Right forelimb (tissue), 1 donor: ENCODE results near the gene WDR36.

ENCODE experiments used
- DNase-seq: peaks from one replicate; pipeline ENCODE4 v3.0.0-alpha.2; 2018

WDR36 gene

DNA sequence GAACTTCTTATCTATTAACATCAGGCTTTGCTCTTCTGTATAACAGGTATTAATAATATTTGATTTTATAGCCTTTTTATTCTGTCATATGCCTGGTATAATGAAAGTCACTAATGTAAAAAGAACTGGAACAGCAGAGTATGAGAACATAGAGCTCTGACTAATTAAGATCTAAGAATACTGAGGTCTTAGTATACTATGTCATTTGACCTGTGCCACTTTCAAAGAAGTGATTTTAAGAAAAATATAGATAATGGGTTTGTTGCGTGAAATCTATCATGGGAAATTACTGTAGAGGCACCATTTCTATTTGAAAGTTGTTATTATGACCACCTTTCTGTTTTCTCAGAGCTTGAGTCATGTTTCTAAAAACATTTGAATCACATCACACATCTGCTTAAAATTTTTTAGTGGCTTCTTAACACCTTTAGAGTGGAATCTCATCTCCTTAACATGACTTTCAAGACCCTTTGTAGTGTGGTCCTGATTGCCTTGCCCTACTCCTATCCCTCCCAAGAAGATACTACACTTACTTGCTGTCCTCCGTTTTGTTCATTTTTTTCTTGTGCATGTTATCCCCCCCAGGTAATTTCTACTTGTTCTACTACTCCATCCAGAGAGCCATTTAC, 14.3 kb downstream of the WDR36 start:
- no peak for DNase-seq

DNA sequence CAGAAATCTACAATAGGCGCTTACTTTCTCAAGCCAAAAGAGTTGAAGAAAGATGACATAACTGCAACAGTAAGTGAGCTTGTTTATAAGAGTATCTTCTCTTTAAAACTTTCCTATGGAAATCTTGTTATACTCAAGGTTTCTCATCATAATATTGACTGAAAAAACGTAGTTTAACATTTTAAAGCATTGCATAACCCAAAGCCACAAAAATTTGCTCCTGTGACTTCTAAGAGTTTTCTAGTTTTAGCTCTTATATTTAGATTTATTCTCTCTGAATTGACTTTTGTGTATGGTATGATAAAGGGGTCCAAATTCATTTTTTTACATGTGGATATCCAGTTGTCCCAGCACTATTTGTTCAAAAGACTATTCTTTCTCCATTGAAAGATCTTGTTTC, 15.2 kb downstream of the WDR36 start:
- no peak for DNase-seq

DNA sequence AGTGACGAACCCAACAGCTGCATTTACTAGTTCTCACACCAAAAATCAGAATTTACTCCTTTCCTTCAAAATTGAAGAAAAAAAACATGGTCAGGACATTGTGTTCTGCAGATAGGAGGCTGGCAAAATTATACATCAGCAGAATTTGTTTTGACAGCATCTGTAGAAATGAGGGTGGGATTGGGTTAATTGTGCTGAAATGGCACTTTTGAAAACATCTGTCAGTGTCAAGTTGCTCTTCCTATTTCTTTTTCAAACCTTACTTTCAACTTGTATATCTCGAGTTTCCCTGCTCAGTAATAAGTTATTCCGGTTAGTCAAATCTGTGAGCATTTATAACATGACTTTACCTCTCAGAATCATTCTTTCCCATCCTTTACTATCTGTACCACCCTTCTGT, 19.8 kb downstream of the WDR36 start:
- DNase-seq = no peak

DNA sequence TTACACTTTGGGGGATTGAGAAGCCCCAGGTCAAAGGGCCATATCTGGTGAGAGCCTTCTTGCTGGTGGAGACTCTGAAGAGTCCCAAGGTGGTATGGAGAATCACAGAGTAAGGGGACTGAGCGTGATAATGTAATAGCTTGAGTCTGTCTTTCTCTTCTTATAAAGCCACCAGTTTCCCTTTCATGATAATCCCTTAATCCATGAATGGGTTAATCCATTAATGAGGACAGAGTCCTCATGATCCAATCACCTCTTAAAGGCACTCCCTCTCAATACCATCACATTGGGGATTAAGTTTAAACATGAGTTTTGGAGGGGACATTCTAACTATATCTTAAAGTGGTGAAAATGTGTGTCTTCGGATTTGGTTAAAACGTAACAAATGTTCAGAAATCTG, 21.5 kb downstream of the WDR36 start:
- DNase-seq = no peak

DNA sequence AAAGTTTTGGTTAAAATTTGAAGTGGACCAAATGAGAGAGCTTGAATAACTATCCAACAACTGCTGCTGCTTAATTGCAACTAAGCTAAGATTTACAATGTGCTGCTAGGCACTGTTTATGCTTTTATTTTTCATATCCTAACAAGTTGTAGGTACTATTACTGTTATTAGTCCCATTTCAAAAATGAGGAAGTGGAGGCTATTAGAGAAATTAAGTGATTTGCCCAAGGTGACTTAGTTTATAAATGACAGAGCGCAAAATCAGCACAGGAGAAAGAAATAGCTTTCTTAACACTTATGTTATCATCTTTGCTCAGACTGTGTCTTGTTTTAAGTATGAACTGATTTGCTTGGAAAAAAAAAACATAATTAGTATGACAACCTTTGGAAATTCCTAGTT, 23.1 kb downstream of the WDR36 start:
- no peak for DNase-seq

DNA sequence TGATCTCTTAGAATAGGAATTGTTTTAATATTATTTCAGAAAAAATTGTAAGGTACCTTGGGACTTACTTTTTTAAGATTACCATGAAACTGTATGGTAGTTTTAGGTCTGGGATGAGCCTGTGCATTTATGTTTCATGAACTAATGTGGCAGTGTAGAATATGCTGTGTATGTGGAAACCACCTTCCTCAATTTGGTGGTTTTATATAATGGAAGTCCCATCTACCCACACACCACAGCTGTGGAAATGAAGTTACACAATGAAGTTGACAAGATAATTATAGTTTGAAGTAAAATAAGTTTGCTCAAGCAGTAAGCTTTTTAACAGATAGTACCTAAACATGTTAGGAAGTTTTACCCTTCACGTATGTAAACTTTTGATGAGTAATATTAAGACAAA, 24.4 kb downstream of the WDR36 start:
- no peak for DNase-seq

DNA sequence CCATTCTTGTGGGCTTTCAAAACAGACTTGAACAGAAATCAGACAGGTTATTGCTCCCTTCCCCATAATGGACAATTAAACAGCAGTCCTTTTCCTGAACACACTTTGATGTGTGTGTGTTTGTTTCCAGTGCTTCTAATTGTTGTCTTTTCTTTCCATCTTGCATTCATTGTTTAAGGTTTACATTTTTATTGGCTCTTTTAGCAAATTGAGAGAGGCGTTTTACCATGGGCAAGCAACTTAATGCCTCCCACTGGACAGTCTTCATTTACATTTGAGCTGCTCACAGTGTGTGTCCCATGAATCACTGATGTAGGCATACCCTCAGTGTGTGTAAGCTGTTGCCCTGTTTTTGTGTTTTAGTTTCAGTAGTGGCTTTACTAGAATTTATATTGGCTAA, 25.0 kb downstream of the WDR36 start:
- no peak for DNase-seq

DNA sequence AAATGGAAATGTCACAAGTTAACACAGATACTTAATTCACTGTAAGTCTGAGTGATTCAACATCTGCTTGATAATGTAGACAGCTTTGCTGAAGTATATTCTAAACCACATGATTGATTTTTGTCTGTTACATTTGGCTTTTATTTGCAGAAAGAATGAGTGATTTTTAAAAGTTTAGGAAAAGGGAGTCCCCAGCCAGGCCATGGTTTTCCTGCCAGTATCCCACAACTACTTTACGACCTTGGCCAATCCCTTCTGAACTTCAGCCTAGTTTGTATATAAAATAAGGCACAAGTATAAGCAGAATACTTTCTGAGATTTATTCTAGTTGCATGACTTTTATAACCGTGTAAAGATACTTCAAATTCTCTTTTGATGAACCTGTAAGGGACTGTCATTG, 27.1 kb downstream of the WDR36 start:
- no peak for DNase-seq

DNA sequence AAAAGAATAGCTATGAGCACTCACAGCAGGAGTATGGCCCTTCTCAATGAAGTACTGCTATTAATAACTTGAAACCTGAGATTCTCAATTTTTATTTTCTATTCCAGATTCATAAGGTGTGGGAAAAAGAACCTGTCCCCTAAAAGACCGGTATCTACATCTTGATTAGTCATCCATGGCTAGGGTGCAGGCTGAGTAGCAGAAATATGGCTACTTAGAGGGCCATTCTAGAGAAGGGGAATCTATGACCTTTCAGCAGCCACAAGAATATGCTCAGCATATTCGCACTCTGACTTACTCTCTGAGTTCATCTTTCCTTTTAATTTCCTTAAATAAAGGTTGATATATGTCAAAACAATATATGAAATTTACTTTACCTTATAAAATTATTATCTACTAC, 27.7 kb downstream of the WDR36 start:
- DNase-seq = no peak

DNA sequence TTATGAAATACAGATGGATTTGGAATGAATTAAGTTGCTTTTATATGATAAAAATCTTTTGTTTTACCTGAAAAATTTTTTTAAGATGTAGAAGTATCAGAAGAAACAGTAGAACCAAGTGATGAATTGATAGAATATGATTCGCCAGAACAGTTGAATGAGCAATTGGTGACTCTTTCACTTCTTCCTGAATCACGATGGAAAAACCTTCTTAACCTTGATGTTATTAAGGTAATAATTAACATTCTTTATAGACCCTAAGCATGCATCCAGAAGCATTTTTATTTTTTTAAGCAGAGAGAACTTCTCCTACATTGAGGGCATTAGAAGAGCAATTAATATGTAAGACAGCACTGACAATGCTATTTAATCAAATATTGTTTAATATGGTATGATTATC, 28.8 kb downstream of the WDR36 start:
- no peak for DNase-seq

DNA sequence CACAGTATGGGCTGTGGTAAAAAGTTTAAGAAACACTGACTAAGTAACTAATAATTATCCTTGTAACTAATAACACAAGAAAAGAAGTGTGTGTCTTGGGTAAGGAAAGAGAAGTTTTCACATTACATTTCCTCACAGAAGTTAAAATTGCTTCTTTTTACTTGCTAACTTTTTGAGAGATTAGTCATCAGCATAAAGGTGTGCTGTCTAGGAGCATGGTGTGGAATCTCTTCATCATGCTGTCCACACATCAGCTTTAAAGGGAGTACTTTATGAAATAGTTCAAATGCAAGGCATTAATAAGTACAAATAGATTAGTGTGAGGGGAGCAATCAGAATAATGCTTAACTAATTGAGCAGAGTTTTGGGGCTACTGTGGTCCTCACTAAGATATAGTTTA, 29.8 kb downstream of the WDR36 start:
- no peak for DNase-seq

DNA sequence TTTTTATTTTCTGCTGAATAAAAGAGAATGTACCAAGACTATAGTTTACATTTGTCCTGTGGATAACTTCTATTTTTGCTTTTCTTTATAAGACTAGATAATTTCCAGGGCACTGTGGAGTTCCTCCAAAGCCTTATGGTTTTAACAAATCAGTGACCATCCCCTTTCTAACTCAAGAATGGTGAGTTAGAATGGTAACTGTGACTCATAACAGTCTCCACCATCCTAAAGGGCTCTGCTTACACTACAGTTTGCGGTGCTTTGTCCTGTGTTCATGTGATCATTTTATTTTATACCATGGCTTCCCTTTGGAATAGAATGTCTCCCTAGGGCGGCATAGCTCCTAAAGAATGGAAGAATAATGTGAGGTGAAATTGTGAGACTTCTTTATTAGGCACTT, 30.2 kb downstream of the WDR36 start:
- no peak for DNase-seq

DNA sequence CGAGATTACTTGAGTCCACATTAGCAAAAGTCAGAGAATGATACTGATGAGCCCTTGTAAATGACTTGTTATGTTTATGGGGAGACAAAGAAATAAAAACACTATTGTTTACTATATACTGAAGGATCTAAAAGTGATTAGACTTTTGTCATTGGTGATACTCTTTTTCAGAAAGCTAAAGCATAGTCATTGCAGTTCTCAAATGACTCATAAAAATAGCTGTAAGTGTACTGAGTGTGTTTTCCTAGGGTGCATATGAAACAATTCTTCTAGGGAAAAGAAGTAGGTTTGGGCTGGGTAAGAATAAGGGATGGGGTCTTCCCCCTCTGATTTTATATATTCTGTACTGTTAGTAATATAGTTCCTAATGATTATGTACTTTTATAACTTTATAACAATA, 32.6 kb downstream of the WDR36 start:
- no peak for DNase-seq

DNA sequence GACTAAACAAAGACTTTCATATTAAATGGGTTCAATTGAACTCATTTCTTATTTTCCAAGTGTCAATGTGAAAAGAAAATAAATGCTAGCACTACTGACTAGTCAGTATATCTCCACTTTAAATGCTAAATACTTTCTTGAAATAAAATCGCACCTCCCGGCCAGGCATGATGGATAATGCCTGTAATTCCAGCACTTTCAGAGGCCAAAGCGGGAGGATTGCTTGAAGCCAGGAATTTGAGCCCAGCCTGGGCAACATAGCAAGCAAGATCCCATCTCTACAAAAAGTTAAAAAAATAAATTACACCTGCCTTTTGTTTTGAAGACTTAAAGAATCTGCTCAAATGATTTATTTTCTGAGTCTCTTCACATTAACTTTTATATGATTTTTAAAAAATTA, 34.7 kb downstream of the WDR36 start:
- no peak for DNase-seq

DNA sequence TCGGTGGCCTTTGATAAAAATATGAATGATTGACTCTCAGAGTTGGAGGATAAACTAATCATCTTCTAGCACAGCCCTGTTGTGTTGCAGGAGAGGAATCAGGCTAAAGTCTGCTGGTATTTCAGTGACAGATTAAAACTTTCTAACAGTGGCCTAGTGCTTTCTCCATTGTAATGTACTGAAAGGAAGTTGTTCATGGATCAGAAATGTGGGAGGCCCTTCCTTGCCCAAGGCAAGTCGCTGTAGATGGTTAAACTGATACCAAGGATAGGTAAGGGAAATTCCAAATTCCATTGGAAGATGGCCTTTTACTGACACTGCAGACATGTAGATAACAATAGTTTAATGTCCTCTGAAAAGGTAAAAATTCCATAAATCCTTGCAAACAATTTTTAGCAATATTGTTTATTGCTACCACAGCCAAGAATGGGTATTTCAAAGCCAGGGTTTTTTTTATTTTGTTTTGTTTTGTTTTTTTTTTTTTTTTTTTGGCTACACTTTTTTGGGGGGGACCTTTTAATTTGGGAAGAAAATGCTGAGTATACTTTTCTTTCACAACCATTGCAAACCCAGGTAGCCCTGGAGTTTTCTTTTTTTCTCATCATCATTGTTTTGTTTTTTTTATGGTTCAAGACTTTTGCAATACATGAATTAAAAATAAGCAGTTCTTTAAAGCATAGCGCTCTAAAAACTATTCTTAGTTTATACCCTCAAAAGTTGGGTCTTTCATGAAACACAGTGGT, 35.5 kb downstream of the WDR36 start:
- DNase-seq = no peak

DNA sequence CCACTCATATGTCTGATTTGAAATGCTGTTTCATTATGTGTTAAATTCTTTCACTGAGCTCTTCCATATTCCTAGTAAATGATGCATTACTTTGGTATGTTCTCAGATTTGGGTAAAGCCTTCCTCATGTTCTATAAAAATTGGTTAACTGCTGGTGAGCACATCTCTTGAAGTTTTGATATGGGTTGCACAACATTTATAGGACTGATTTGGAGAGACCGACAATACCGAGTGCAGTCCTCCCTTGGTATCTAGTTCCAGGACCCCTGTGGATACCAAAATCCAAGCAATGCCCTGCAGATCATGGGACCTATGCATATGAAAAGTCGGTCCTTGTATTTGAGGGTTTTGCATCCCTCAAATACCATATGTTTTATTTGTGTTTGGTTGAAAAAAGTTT, 37.8 kb downstream of the WDR36 start:
- DNase-seq = no peak

DNA sequence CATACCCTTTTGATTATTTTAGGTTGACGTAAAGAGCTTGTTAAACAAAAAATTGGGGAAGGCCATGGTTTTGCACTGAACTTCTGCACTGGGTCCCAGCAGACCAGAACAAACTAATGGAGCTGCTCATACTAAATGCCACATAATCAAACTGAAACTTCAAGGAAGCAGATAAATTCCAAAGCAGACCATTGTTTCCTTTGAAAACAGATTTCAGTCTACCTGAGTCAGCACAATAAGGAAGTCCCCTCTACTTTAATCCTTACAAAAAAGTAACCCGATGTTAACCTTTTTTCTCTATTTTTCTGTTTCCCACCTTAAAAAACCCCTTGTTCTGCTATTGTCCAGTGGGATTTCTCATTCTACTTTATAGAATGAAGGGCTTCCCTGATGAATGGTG, 39.2 kb downstream of the WDR36 start:
- DNase-seq = no peak

DNA sequence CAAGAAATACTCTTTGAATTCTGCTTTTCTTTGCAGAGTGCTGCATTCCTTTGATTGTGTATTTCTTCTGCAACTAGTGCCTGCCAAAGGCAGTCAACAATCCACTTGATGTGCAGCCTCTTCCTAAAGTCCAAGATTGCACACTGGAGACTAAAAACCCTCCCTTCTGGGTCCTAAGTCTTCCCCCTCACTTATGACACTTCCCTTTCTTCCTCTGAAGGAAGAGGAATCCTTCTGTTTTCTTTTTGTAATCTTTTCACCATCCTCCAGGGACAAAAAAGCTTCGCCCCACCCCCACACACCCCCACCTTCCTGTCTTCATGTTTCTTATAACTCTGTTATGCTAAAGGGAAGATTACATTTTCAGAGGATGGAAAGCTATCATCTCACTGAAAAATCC, 39.9 kb downstream of the WDR36 start:
- no peak for DNase-seq

DNA sequence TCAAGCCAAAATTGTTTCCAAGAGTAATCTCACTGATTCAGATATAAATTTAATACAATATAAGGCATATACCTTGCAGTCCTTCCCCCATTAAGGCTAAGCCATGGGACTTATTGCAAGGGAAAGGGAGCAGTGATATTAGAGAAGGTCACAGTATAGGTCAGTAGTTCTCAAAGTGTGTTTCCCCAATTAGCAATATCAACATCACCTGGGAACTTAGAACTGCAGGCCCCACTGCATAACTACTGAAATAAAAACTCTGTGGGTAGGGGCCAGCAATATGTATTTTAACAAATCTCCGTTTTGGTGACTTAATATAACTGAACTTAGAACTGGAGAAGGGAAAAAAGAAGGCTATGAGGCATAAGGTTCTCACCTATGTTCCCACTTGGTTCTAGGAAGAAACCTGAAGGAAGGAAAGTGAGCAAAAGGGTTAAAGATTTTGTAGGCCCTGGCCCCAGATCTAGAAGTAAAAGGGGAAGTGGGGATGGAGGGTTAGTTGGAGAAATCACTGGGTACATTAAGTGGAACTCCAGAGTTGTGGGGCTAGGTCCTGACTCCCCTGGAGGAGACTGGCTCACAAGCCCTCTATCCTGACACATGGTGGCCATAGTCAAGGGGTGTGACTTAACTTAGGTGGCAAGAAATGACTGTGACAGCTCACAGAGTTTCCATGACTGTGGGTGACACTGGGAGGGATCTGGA, 40.7 kb downstream of the WDR36 start:
- no peak for DNase-seq

DNA sequence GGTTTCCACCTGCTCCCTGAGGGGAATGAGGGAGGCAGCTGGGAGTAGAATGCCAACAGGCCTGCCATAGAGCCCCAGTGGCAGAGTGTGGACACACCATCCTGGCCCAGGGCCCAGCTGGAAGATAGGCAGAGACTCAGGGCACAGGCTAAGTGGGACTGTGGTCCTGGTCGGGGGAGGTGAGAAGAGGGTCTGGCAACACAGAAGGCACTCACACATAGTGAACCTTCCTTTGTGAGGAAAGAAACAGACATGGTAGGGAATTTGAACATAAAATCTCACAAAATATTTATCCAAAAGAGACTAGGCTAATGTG, 41.2 kb downstream of the WDR36 start:
- DNase-seq = no peak

DNA sequence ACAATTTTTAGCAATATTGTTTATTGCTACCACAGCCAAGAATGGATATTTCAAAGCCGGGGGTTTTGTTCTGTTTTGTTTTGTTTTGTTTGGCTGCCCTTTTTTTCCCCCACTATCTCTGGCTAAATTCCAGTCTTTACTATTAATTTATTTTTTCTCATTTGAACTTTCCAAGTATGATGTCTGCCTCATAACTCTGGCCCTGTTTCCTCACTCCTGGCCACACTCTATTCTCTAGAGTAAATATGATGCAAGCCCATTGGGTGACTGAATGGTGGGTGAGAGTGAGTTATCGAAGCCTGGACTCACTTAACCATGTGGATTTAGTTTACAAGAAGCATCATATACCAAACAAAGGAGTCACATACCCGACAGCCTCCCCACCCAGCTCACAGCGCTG, 41.9 kb downstream of the WDR36 start:
- DNase-seq = no peak

DNA sequence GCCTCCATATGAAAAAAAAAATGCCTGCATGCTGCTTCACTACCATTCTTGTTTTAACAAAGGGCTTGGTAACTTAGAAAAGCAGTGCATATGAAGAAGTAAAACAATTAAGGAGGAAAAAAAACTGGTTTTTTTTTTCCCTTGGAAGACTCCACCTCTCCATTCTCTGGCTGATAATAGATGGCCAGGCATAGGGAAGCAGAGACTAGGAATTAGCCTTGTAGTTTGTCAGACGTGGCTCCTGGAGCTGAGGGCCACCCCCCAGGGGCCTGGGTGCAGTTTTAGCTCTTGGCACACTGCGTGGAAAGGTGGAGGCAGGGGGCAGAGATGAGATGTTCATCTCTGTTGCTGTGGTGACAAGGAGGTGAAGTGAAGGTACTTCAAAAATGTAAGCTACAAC, 42.7 kb downstream of the WDR36 start:
- no peak for DNase-seq

DNA sequence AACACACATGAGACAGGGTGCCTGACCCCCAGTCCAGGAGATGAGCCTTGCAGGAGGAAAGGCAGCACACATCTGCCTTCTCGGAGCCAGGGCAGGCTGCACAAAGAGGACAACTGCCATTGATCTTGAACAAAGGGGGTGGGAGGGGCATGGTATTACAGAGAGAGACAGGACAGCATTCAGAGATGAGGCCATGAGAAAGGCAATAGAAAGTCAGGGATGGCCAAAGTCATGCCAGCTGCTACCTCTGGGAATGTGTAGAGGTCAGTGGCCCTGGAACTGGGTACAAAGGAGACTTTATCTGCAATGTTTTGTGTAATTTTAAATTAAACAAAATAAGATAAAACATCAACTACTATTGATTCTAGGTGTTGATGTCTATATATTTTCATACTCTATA, 43.2 kb downstream of the WDR36 start:
- DNase-seq = no peak

DNA sequence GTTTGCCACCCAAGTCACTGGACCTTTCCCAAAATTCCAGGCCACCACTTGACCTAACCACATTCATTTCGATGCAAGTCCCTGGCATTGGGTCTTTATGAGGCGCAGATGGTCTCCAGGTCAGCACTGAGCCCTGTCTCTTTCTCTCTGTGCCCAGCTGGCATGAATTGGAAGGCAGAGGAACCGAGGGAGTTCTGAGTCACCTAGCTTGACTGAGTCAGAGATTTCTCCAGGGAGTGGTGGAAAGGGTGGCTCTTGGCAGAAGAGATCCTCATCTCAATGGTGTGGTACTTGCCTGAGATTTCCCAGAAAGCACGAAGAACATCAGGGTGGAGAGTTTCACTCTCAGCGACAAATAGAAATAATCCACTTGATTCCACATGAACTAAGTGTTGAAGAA, 43.8 kb downstream of the WDR36 start:
- no peak for DNase-seq

DNA sequence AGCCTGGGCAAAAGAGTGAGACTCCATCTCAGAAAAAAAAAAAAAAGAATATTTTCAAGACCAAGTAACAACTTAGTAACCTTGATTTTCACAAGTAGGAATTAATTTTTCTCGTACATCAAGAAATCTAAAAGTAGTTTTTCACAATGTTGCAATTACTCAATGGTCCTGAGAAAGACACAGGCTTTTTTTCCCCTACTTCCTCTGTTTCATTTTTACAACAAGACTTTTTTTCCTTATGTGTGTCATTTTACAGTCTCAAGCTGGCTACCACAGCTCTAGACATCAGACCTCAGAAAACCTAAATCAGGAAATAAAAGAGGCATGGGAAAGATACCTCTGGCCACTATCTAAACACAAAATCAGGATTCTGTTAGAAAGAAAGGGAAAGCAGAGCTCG, 45.9 kb downstream of the WDR36 start:
- no peak for DNase-seq
